HG02610 (cell line): Measurements from ENCODE around the gene STARD13.

Experiments
- ATAC-seq: cut with Tn5 transposase; IDR thresholded peaks from one replicate; pipeline ENCODE4 v1.9.1; 2021; ENCODE audit warnings: mild to moderate bottlenecking, moderate library complexity; ENCODE audit not compliant: unreplicated experiment

STARD13 gene

GRCh38 chr13:33153421-33154404 lies 131.8 kb downstream of the STARD13 start:
- no peak for ATAC-seq

GRCh38 chr13:33152389-33152788 lies 133.2 kb downstream of the STARD13 start:
- no peak for ATAC-seq

GRCh38 chr13:33150662-33151061 lies 134.9 kb downstream of the STARD13 start:
- ATAC-seq = peak; percentile 19

GRCh38 chr13:33150126-33150525 lies 135.4 kb downstream of the STARD13 start:
- ATAC-seq = no peak

GRCh38 chr13:33147832-33148231 lies 137.7 kb downstream of the STARD13 start:
- ATAC-seq = no peak

GRCh38 chr13:33146843-33147611 lies 138.5 kb downstream of the STARD13 start:
- ATAC-seq = peak; percentile 87

- no peak for ATAC-seq
These were observed 139.9 kb downstream of the STARD13 start for GRCh38 chr13:33145667-33146066.

- ATAC-seq = no peak
These were observed 141.2 kb downstream of the STARD13 start for GRCh38 chr13:33144358-33144784.

GRCh38 chr13:33139780-33140535 lies 145.6 kb downstream of the STARD13 start:
- no peak for ATAC-seq

GRCh38 chr13:33139184-33139583 lies 146.4 kb downstream of the STARD13 start:
- no peak for ATAC-seq

GRCh38 chr13:33138441-33138840 lies 147.1 kb downstream of the STARD13 start:
- ATAC-seq = no peak

- ATAC-seq = no peak
These were observed 147.8 kb downstream of the STARD13 start for GRCh38 chr13:33137721-33138120.

GRCh38 chr13:33135097-33135496 lies 150.5 kb downstream of the STARD13 start:
- peak; percentile 50 for ATAC-seq

GRCh38 chr13:33134213-33134612 lies 151.3 kb downstream of the STARD13 start:
- ATAC-seq = no peak

GRCh38 chr13:33132644-33133440 lies 152.7 kb downstream of the STARD13 start:
- ATAC-seq = no peak

GRCh38 chr13:33129886-33130285 lies 155.7 kb downstream of the STARD13 start:
- ATAC-seq = no peak

- ATAC-seq = no peak
These were observed 156.3 kb downstream of the STARD13 start for GRCh38 chr13:33129094-33129832.

GRCh38 chr13:33128134-33128533 lies 157.4 kb downstream of the STARD13 start:
- ATAC-seq = no peak

GRCh38 chr13:33127009-33127551 lies 158.5 kb downstream of the STARD13 start:
- no peak for ATAC-seq
